Mucosa of rectum (tissue), 2 donors: ENCODE measurements around the gene AGBL4.

ENCODE experiments used
- H3K27ac ChIP-seq, 2 donors: one replicate each; pipeline ENCODE4 v1.7.0; 2013; ENCODE audit warnings: inconsistent platforms in 2 of 2, low read depth in 2 of 2, low read length in 2 of 2
- H3K27me3 ChIP-seq, 2 donors: one replicate each; pipeline ENCODE4 v1.7.0; 2013; ENCODE audit warnings: low read length in 2 of 2; ENCODE audit not compliant: control insufficient read depth in 2 of 2, insufficient read depth in 2 of 2
- H3K36me3 ChIP-seq, 2 donors: one replicate each; pipeline ENCODE4 v1.7.0; 2013; ENCODE audit warnings: low read length in 2 of 2; ENCODE audit not compliant: control insufficient read depth in 2 of 2, insufficient read depth in 2 of 2
- H3K4me1 ChIP-seq, 2 donors: one replicate each; pipeline ENCODE4 v1.7.0; 2013; ENCODE audit warnings: low read length in 2 of 2, mild to moderate bottlenecking in 1 of 2; ENCODE audit not compliant: control insufficient read depth in 2 of 2, insufficient read depth in 2 of 2
- H3K4me3 ChIP-seq, 2 donors: one replicate each; pipeline ENCODE4 v1.7.0; 2013; ENCODE audit warnings: low read length in 2 of 2
- H3K9ac ChIP-seq, 2 donors: one replicate each; pipeline ENCODE4 v1.7.0; 2013; ENCODE audit warnings: low read length in 2 of 2, low read depth in 1 of 2, mild to moderate bottlenecking in 1 of 2
- H3K9me3 ChIP-seq, 2 donors: one replicate each; pipeline ENCODE4 v1.7.0; 2013; ENCODE audit warnings: low read length in 2 of 2; ENCODE audit not compliant: control insufficient read depth in 2 of 2
- donor health status: healthy.
- donor health status: Normal muscosa, but diverticular disease.

AGBL4 gene

DNA sequence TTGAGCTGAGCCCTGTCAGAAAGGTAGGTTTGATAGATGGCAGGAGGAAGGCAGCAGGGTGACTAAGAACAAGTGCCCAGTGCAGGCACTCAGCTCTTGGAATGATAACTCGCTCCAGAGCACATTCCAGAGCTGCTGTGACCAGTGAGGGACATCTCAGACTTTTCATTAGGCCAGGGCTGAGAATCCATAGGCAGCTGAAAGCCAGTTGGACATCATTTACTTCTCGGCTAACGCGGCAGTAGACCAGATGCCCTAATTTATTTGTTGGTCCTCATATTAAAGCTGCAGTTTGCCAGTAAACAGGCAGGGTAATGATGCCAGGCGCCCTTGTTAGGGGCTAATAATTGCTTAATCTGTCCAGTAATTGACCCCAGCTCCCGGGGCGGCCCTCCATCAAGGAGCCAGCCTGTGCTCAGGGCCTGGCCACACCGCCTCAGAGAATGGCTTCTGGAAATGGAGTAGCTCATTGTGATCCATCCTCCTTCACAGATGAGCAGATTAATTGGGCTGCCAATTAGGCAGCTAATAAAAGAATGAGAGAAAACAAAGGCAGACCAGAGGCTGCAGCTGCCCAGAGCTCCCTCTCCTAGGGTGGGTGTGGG lies 1369.0 kb downstream of the AGBL4 start:
- H3K9ac ChIP-seq = no peak overlapping the region
- no peaks in the 10 kb centered on the region for H3K4me1 ChIP-seq
- no peaks in the 10 kb centered on the region for H3K9me3 ChIP-seq
- H3K4me3 ChIP-seq = no peak overlapping the region
- no peak overlapping the region for H3K27ac ChIP-seq
- H3K27me3 ChIP-seq = no peaks in the 10 kb centered on the region
- no peaks in the 10 kb centered on the region for H3K36me3 ChIP-seq

DNA sequence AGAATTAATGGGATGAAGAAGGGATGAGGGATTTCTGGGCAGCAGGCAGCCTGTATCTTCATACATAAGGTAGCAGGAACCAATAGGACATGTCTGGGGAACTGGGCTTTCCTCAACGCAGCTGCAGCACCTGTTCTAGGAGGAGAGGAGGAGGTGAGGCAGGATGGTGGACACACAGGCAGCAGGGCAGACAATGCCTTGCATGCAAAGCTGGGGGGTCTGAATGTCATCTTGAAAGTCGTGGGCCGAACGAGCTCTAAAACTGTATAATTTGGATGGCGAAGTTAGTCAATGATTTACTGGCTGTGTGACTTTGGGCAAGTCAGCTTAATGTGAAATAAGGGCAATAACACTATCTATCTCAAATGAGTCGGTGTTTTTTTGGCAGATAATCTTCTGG lies 1371.4 kb downstream of the AGBL4 start:
- no peaks in the 10 kb centered on the region for H3K4me1 ChIP-seq
- peaks cover 0 to 2% of the 10 kb centered on the region in 2 donors for H3K27me3 ChIP-seq
- no peak overlapping the region for H3K27ac ChIP-seq
- no peaks in the 10 kb centered on the region for H3K9me3 ChIP-seq
- H3K4me3 ChIP-seq = no peak overlapping the region
- H3K36me3 ChIP-seq = no peaks in the 10 kb centered on the region
- no peak overlapping the region for H3K9ac ChIP-seq

DNA sequence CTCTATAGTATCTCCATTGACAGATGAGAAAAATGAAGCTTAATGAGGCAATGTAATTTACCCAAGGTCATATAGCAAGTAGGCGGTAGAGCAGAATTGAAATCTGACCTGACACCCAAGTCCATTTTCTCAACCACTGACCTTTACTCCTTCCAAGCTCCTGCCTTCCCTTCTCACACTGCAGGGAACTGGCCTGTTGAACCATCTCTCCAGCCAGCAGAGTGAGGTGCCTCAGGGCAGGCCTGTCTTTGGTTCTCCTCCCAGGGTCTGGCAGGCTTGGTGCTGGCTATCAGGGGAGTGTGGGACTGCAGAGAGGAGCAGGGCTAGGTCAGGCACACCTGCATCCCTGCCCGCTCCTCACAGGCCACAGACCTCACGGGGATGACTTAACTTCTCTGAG lies 1373.9 kb downstream of the AGBL4 start:
- Histone ChIP-seq H3K9me3 (no peaks in the 10 kb centered on the region), H3K36me3 (no peaks in the 10 kb centered on the region)

DNA sequence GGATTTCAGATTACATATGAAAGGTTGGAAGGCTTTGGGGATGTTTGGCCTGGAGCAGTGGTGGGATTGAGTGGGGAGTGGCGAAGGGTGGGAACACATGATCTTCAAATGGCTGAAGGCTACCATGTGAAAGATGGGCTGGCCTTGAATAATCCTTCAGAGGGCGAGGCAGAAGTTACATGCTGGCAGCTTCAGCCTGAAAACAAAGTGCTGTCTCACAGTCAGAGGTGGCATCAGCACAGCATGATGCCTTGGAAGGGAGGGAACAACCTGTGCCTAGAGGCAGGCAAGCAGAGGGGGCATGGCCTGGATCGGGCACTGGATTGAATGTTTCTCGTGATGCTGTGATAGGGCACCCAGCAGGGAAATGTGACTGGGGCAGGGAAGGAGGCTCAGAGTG lies 1377.9 kb downstream of the AGBL4 start:
- Histone ChIP-seq H3K36me3 (no peaks in the 10 kb centered on the region), H3K4me1 (no peaks in the 10 kb centered on the region), H3K27me3 (peaks cover 0 to 5% of the 10 kb centered on the region in 2 donors)

More for the DNA sequence above, 1373.9 kb downstream of the AGBL4 start:
- Histone ChIP-seq H3K27ac (no peak overlapping the region), H3K27me3 (peaks cover 0 to 2% of the 10 kb centered on the region in 2 donors), H3K4me1 (no peaks in the 10 kb centered on the region), H3K4me3 (no peak overlapping the region), H3K9ac (no peak overlapping the region)

DNA sequence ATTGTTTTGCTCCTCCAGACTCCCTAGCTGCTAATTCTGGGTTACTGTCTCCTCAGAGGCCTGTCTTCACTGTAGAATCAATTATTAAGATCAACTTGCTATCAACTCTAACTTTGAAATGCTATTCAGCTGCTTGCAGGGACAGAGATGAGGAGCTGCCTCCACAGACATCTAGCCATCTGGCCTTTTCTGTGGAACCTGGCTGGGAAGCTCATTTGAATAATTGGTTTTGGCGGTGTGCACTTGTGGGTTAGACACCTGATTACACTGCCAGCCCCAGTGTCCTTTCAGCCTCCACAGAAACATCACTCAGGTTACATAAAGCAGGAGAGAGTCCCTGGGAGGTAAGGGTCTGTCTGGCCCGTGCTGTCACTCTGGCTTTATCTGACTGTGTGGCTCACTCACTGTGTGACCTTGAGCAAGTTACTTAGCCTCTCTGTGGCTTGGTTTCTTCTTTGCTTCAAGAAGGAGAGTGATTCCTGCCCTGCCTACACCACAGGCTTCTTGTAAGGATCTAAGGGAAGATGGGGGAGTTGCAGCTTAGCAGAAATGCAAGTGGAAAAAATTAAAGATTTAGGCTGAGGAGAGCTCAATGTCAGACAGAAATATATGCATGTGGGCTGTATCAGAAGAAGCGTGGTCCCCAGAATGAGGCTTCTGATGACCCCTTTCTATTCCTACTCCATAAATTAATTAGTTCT lies 1378.7 kb downstream of the AGBL4 start:
- Histone ChIP-seq H3K27ac (no peak overlapping the region), H3K9ac (no peak overlapping the region), H3K36me3 (no peaks in the 10 kb centered on the region), H3K4me3 (no peak overlapping the region), H3K27me3 (peaks cover 0 to 5% of the 10 kb centered on the region in 2 donors), H3K4me1 (no peaks in the 10 kb centered on the region), H3K9me3 (no peaks in the 10 kb centered on the region)

More for the DNA sequence above, 1377.9 kb downstream of the AGBL4 start:
- H3K9me3 ChIP-seq = no peaks in the 10 kb centered on the region
- no peak overlapping the region for H3K4me3 ChIP-seq
- no peak overlapping the region for H3K27ac ChIP-seq
- no peak overlapping the region for H3K9ac ChIP-seq

- no peaks in the 10 kb centered on the region for H3K4me1 ChIP-seq
- H3K9ac ChIP-seq = no peak overlapping the region
- no peaks in the 10 kb centered on the region for H3K9me3 ChIP-seq
- no peak overlapping the region for H3K27ac ChIP-seq
- no peaks in the 10 kb centered on the region for H3K36me3 ChIP-seq
- H3K27me3 ChIP-seq = peaks cover 0 to 5% of the 10 kb centered on the region in 2 donors
- H3K4me3 ChIP-seq = no peak overlapping the region
Observed at GRCh38 chr1:48644190-48644900, 1379.4 kb downstream of the AGBL4 start.

DNA sequence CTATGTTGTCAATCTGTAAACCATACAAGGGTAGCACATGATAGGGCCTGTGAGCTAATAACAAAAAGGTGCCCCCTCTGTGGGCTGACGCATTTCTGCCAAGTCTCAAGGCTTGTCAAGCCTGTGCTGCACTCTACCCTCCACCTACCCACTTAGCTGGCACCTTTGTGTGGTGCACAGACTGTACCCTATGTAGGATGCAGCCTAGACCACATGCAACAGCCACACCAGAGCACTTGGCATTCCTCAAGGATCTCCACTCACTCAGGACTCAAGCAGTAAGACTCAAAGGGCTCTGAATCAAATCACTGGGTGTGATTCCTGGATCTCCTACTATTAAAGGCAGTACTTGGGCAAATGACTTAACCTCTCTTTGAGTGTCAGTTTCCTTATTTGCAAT lies 1380.6 kb downstream of the AGBL4 start:
- no peak overlapping the region for H3K9ac ChIP-seq
- H3K4me3 ChIP-seq = no peak overlapping the region
- H3K27ac ChIP-seq = no peak overlapping the region
- H3K36me3 ChIP-seq = no peaks in the 10 kb centered on the region
- no peaks in the 10 kb centered on the region for H3K4me1 ChIP-seq
- H3K9me3 ChIP-seq = no peaks in the 10 kb centered on the region
- H3K27me3 ChIP-seq = peaks cover 0 to 2% of the 10 kb centered on the region in 2 donors

GRCh38 chr1:48640836-48641492 lies 1382.8 kb downstream of the AGBL4 start:
- Histone ChIP-seq H3K36me3 (no peaks in the 10 kb centered on the region), H3K9ac (no peak overlapping the region), H3K27ac (no peak overlapping the region)

DNA sequence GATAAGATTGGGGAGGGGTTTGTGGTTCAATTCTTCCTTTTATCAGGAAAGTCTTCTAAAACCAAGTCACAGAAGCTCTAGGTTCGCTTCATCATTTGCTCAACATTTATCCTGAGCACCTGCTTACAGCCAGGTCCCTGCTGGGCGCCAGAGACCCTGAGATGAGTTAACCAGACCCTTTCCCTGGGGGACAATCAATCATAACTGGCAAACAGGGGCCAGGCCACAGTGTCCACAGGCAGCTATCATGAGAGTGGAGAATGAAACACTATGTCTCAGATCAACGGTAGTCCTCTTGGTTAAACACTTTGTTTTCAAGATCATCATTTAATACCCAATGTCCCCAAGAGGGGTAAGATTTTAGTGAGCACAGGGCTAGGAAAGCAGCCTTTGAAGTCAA lies 1393.9 kb downstream of the AGBL4 start:
- Histone ChIP-seq H3K4me1 (no peaks in the 10 kb centered on the region), H3K4me3 (no peak overlapping the region), H3K9me3 (no peaks in the 10 kb centered on the region), H3K36me3 (no peaks in the 10 kb centered on the region), H3K9ac (no peak overlapping the region), H3K27me3 (no peaks in the 10 kb centered on the region), H3K27ac (no peak overlapping the region)

More at GRCh38 chr1:48640836-48641492, 1382.8 kb downstream of the AGBL4 start:
- Histone ChIP-seq H3K9me3 (no peaks in the 10 kb centered on the region), H3K4me1 (no peaks in the 10 kb centered on the region), H3K27me3 (peaks cover 0 to 2% of the 10 kb centered on the region in 2 donors), H3K4me3 (no peak overlapping the region)

DNA sequence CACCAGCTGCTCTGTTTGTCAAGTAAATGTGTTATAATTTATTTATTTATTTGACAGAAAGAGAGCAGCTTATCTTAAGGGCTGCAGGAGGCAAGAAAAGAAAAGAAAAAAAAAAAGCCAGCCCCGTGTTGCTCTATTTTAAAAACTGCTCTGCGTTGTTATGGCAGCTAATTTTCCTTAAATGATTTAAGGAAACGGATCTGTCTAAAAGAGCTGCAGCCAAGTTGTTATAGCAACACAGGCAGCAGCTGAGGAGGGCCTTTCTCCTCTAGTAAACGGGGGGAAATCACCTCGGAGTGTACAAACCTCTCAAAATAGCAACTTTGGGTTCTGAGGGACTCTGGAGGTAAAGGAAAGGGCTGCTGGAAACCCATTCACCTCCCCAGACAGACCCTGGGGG lies 1396.3 kb downstream of the AGBL4 start:
- H3K4me1 ChIP-seq = no peaks in the 10 kb centered on the region
- no peak overlapping the region for H3K4me3 ChIP-seq
- H3K9ac ChIP-seq = no peak overlapping the region
- no peaks in the 10 kb centered on the region for H3K36me3 ChIP-seq
- H3K27me3 ChIP-seq = no peaks in the 10 kb centered on the region
- no peaks in the 10 kb centered on the region for H3K9me3 ChIP-seq
- H3K27ac ChIP-seq = no peak overlapping the region
